Body of pancreas (tissue), 4 donors: Measurements from ENCODE around the gene KIF6.

Experiments used
- POLR2A ChIP-seq, 3 donors: fragments of 450-650 bp; IDR thresholded peaks; one replicate each; pipeline ENCODE4 v1.6.1; 2016; ENCODE audit warnings: antibody characterized with exemption in 3 of 3, mild to moderate bottlenecking in 2 of 3
- TF ChIP-seq, protein P1 (sequence below), 7 experiments: fragments of 450-650 bp in 4 of 7; fragments of 200-600 bp in 3 of 7; sonication (generic) in 3 of 7; IDR thresholded peaks; one replicate each; pipeline ENCODE4 v1.5.1; 2016 to 2019; ENCODE audit warnings: antibody characterized with exemption in 7 of 7

DNA sequence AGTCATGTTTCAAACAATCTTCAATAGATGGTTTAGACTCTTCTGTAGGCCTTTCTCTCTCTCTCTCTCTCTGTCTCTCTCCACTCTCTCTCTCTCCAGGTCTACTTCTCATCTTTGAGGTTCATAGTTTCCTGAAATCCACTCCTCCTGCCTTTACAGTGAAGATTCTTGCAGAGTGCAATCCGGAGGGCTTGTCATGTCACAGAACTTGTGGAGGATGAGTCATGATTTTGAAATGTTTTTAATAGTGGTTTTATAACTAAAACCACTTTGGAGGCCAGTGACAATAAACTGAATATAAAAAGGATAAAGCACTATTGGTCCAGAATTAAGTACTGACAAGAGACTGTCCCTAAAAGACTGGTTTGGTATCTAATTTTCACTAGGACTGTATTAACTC is 156.3 kb downstream of the KIF6 start:
- TF ChIP-seq, protein P1, sequence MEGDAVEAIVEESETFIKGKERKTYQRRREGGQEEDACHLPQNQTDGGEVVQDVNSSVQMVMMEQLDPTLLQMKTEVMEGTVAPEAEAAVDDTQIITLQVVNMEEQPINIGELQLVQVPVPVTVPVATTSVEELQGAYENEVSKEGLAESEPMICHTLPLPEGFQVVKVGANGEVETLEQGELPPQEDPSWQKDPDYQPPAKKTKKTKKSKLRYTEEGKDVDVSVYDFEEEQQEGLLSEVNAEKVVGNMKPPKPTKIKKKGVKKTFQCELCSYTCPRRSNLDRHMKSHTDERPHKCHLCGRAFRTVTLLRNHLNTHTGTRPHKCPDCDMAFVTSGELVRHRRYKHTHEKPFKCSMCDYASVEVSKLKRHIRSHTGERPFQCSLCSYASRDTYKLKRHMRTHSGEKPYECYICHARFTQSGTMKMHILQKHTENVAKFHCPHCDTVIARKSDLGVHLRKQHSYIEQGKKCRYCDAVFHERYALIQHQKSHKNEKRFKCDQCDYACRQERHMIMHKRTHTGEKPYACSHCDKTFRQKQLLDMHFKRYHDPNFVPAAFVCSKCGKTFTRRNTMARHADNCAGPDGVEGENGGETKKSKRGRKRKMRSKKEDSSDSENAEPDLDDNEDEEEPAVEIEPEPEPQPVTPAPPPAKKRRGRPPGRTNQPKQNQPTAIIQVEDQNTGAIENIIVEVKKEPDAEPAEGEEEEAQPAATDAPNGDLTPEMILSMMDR (IDR thresholded peaks at IDR 0.05): no peak
- TF ChIP-seq POLR2A (IDR thresholded peaks at IDR 0.05): no peak
